Body of pancreas (tissue), 4 donors: ENCODE data around the gene CCND1. TPM values are rescaled to one million over a fixed set of nuclear protein-coding genes. Genes with fewer than 3 reads are reported as not detected.

Experiments used
- ATAC-seq: fragments of 150-250 bp; one replicate; pipeline ENCODE4 v1.9.1; 2016
- DNase-seq, 4 donors: peaks; one replicate each; pipeline ENCODE4 v3.0.0-alpha.2; 2019
- H3K27ac ChIP-seq, 4 donors: fragments of 200-600 bp; sonication (generic); 1 replicate in 3 of 4; 2 replicates in 1 of 4; pipeline versions ENCODE4 v1.5.1 to v1.6.1; 2016 to 2019; ENCODE audit warnings: mild to moderate bottlenecking in 1 of 4, mixed read lengths in 1 of 4, moderate library complexity in 1 of 4
- H3K27me3 ChIP-seq, 2 donors: fragments of 200-600 bp; sonication (generic); one replicate each; pipeline ENCODE4 v1.6.0; 2016; ENCODE audit warnings: mild to moderate bottlenecking in 1 of 2
- H3K36me3 ChIP-seq, 2 donors: fragments of 200-600 bp; sonication (generic); replicated peaks in 1 of 2; 2 replicates each; pipeline ENCODE4 v1.5.1; 2016; ENCODE audit warnings: low read depth in 2 of 2; ENCODE audit not compliant: insufficient read depth in 1 of 2
- H3K4me1 ChIP-seq: fragments of 200-600 bp; sonication (generic); one replicate; pipeline ENCODE4 v1.6.0; 2016
- H3K4me3 ChIP-seq, 2 donors: fragments of 200-600 bp; sonication (generic); 1 replicate in 1 of 2; 2 replicates in 1 of 2; pipeline ENCODE4 v1.5.1; 2016 to 2019
- H3K9me3 ChIP-seq, 3 donors: fragments of 200-600 bp; sonication (generic); 1 replicate in 2 of 3; 2 replicates in 1 of 3; pipeline ENCODE4 v1.5.1; 2016
- CTCF ChIP-seq, 7 experiments: fragments of 450-650 bp in 4 of 7; fragments of 200-600 bp in 3 of 7; sonication (generic) in 3 of 7; IDR thresholded peaks; one replicate each; pipeline ENCODE4 v1.5.1; 2016 to 2019; ENCODE audit warnings: antibody characterized with exemption in 7 of 7
- POLR2A ChIP-seq, 3 donors: fragments of 450-650 bp; IDR thresholded peaks; one replicate each; pipeline ENCODE4 v1.6.1; 2016; ENCODE audit warnings: antibody characterized with exemption in 3 of 3, mild to moderate bottlenecking in 2 of 3
- WGBS, 2 donors: methylation state at CpG; one replicate each; pipeline ENCODE4 v1.1.5; 2017; 5-methylcytosine and 5-hydroxymethylcytosine counted together
- intact Hi-C: fragments of 100-400 bp; cut with DNase I; formaldehyde crosslinking; loops from one replicate; pipeline ENCODE4 v1.15.1; 2023
- total RNA-seq, 2 donors: library from RNA; depleted of rRNA; stranded (reverse); fragments of >200 nt; gene quantifications; one replicate each; pipeline ENCODE4 v1.1.0, GENCODE V29; 2016

The CCND1 gene
- total RNA-seq, 2 donors from 2014 or later, result 90.3 to 201 TPM

- intact Hi-C loops, result no loop called here
- Histone ChIP-seq H3K9me3 (no peaks in the 10 kb centered on the region), H3K36me3 (peaks cover 0 to 10% of the 10 kb centered on the region in 2 donors), H3K4me3 (no peak overlapping the region), H3K27ac (no peak overlapping the region), H3K4me1 (no peaks in the 10 kb centered on the region), H3K27me3 (no peaks in the 10 kb centered on the region)
- DNase-seq (no peak), ATAC-seq (no peak)
- WGBS, 2 donors, result 78 to 85% methylated on average over 6 of the region's 6 CpGs
- TF ChIP-seq POLR2A (IDR thresholded peaks at IDR 0.05) (no peak), CTCF (IDR thresholded peaks at IDR 0.05) (no peak)
Measured at GRCh38 chr11:69663326-69663725, 22.4 kb downstream of the CCND1 start.

GRCh38 chr11:69664103-69664775 is 23.3 kb downstream of the CCND1 start:
- intact Hi-C loops, result no loop called here
- DNase-seq (no peak), ATAC-seq (no peak)
- Histone ChIP-seq H3K4me1 (no peaks in the 10 kb centered on the region), H3K27me3 (no peaks in the 10 kb centered on the region), H3K4me3 (no peak overlapping the region), H3K36me3 (peaks cover 0 to 10% of the 10 kb centered on the region in 2 donors), H3K27ac (no peak overlapping the region), H3K9me3 (no peaks in the 10 kb centered on the region)
- TF ChIP-seq POLR2A (IDR thresholded peaks at IDR 0.05) (no peak), CTCF (IDR thresholded peaks at IDR 0.05) (no peak)
- WGBS, 2 donors, result 91 to 96% methylated on average over 16 to 17 of the region's 17 CpGs

- no peaks in the 10 kb centered on the region for H3K4me1 ChIP-seq
- no peak for ATAC-seq
- peaks cover 0 to 10% of the 10 kb centered on the region in 2 donors for H3K36me3 ChIP-seq
- H3K9me3 ChIP-seq, result no peaks in the 10 kb centered on the region
- no peak for TF ChIP-seq POLR2A (IDR thresholded peaks at IDR 0.05)
- no peak for TF ChIP-seq CTCF (IDR thresholded peaks at IDR 0.05)
- no peak for DNase-seq
- H3K4me3 ChIP-seq, result no peak overlapping the region
- no peak overlapping the region for H3K27ac ChIP-seq
- intact Hi-C loops, result no loop called here
- 87 to 89% methylated on average over 8 of the region's 8 CpGs for WGBS, 2 donors
- no peaks in the 10 kb centered on the region for H3K27me3 ChIP-seq
Measured at GRCh38 chr11:69664901-69665300, 23.9 kb downstream of the CCND1 start.

GRCh38 chr11:69665669-69666068 is 24.7 kb downstream of the CCND1 start:
- 86 to 92% methylated on average over 11 of the region's 11 CpGs for WGBS, 2 donors
- peaks cover 7% of the 10 kb centered on the region for H3K4me1 ChIP-seq
- ATAC-seq, result no peak
- TF ChIP-seq CTCF (IDR thresholded peaks at IDR 0.05), result no peak
- no peak for TF ChIP-seq POLR2A (IDR thresholded peaks at IDR 0.05)
- no peak for DNase-seq
- no peaks in the 10 kb centered on the region for H3K9me3 ChIP-seq
- peaks cover 0 to 10% of the 10 kb centered on the region in 2 donors for H3K36me3 ChIP-seq
- no peak overlapping the region for H3K27ac ChIP-seq
- H3K27me3 ChIP-seq, result no peaks in the 10 kb centered on the region
- no peak overlapping the region for H3K4me3 ChIP-seq
- intact Hi-C loops, result no loop called here

GRCh38 chr11:69666261-69666660 is 25.3 kb downstream of the CCND1 start:
- whole genome bisulfite sequencing, 2 donors, result 88 to 90% methylated on average over 13 to 14 of the region's 14 CpGs
- peaks cover 7% of the 10 kb centered on the region for H3K4me1 ChIP-seq

More at GRCh38 chr11:69666261-69666660, 25.3 kb downstream of the CCND1 start:
- no peak overlapping the region for H3K4me3 ChIP-seq
- intact Hi-C loops, result no loop called here
- ATAC-seq, result no peak
- TF ChIP-seq CTCF (IDR thresholded peaks at IDR 0.05), result no peak
- TF ChIP-seq POLR2A (IDR thresholded peaks at IDR 0.05), result no peak
- no peak overlapping the region for H3K27ac ChIP-seq
- H3K27me3 ChIP-seq, result no peaks in the 10 kb centered on the region
- H3K9me3 ChIP-seq, result no peaks in the 10 kb centered on the region
- H3K36me3 ChIP-seq, result peaks cover 0 to 10% of the 10 kb centered on the region in 2 donors
- no peak for DNase-seq
